Measurements from ENCODE around the gene ZNF740.

- no peak for TF ChIP-seq POLR2AphosphoS5 (IDR thresholded peaks at IDR 0.05)
- no peak for TF ChIP-seq CTCF (IDR thresholded peaks at IDR 0.05)
- TF ChIP-seq POLR2A (IDR thresholded peaks at IDR 0.05) = no peak
- no peak for TF ChIP-seq EP300 (IDR thresholded peaks at IDR 0.05)
These were observed 10.9 kb upstream of the ZNF740 start for GRCh38 chr12:53169644-53170043.

All from gastroesophageal sphincter (tissue), 3 donors.